GM18867 (cell line): ENCODE measurements around the gene HIBADH.
"Not testable (repeated sequence)": the region's sequence is repeated elsewhere in the genome, so short reads cannot be mapped to it uniquely, and the experiment has no call there.

Experiments used
- ATAC-seq: cut with Tn5 transposase; IDR thresholded peaks from one replicate; pipeline ENCODE4 v1.9.1; 2021; ENCODE audit warnings: mild to moderate bottlenecking, moderate library complexity; ENCODE audit not compliant: unreplicated experiment

HIBADH gene

DNA sequence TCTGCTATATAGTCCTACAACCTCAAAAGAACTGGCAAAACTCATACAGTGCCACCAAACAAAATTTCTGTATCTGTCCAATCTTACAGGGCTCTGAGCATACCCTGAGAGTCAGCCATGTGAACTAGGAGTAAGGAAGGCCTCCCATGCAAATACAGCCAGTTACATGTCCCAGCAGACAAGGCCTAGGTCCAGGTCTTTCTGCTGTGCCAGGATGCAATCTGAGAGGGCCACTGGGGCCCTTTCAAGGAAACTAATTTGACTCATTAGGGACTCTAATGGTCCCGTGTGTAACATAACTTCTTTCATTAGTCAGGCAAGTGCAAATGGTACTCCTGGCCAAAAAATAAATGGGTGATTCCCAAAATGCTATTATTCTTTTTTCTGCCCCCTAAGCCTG is 17.9 kb upstream of the HIBADH start:
- no peak for ATAC-seq

GRCh38 chr7:27678617-27679260 is 16.1 kb upstream of the HIBADH start:
- ATAC-seq: no peak

GRCh38 chr7:27677912-27678612 is 15.4 kb upstream of the HIBADH start:
- no peak for ATAC-seq

DNA sequence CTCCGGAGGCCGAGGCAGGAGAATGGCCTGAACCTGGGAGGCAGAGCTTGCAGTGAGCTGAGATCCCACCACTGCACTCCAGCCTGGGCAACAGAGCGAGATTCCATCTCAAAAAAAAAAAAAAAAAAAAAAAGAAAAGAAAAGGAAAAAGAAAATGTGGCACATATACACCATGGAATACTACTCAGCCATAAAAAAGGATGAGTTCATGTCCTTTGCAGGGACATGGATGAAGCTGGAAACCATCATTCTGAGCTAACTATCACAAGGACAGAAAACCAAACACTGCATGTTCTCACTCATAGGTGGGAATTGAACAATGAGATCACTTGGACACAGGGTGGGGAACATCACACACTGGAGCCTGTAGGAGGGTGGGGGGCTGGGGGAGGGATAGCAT is 11.4 kb upstream of the HIBADH start:
- ATAC-seq: not testable (repeated sequence)

DNA sequence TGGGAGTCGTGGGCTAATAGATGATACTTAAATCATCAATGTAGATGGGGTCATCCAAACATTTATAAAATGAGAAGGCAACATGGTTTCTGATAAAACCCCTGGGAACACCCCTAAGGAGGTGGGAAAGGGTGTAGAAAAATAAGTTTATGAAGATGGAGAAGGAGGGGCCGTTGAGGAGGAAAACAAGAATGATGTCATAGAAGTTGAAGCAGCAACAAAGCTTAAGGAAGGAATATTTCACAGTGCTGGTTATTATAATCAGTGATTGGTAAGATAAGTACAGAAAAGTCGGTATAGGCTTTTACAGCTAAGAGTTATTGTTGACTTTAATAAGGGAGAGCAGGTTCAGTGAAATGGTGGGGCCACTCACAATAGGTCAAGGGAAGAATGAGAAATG is 9.0 kb upstream of the HIBADH start:
- ATAC-seq: no peak

- no peak for ATAC-seq
These were observed 8.0 kb upstream of the HIBADH start for GRCh38 chr7:27670676-27671075.

DNA sequence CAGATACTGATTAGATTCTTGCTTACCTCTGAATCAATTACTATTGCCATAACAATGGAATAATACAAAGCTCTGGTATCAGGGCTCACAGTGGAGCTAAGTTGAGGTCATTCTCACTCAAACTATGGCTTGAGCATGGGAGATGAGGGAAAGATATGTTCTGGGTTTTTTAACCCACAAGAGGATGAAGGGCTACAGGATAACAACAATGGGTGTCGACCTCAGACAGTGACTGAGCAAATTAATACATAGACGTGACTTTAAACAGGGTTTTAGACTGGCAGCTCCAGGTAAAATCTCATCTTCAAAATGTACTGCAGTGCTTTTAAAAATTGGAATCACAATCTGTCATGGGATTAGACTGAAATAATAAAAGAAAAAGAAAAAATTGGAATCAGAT is 7.5 kb upstream of the HIBADH start:
- no peak for ATAC-seq

DNA sequence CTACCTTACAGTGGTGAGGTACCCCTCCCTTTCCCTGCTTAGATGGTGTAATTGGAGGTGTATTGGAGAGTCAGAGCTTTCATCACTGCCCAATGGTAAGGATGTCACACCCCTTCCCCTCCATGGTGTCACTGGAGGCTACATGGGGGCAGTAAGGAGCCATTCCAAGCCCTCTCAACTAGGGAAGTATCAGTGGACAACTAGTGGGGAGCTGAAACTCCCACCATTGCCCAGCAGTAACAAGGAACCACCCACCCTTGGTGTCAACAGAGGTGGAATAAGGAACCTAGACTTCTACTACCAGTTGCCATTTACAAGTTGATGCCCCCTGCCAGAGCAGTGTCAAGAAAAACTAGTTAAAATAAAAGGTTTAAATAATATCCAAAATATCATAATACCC is 2.8 kb upstream of the HIBADH start:
- no peak for ATAC-seq

- ATAC-seq: no peak
These were observed 1.3 kb upstream of the HIBADH start for GRCh38 chr7:27663989-27664331.

DNA sequence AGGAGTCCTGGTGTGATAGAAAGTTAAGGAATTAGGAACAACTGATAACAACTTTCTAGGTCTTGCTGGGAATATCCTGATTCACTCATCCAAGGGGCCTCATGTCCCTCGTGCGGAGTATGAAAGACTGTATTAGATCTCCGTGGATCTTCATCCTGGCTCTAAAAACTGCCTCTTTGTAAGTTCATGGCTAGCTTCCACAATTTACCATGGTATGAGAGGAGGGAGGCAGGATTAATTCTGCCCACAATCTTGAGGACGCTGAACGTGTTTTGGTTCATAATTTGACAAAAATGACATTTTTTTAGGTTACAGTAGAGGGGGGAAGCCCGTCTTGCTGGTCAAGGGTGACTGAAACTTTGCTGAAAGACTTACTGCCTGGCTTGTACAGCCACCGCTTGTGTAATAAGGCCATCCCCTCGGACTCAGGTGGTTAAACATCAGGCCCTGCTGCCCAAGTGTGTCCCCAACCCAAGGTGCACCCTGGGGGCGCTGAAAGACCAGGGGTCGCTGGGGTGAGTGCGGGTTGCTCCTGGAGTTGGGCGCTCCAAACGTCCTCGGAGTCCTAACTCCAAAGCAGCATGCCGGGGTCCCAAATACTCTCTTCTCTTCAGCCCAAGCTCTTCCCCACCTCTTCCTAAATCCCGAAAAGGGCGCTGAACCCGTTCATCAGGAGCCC is 733 bp downstream of the HIBADH start:
- no peak for ATAC-seq

GRCh38 chr7:27656724-27657123 is 6.0 kb downstream of the HIBADH start:
- no peak for ATAC-seq

DNA sequence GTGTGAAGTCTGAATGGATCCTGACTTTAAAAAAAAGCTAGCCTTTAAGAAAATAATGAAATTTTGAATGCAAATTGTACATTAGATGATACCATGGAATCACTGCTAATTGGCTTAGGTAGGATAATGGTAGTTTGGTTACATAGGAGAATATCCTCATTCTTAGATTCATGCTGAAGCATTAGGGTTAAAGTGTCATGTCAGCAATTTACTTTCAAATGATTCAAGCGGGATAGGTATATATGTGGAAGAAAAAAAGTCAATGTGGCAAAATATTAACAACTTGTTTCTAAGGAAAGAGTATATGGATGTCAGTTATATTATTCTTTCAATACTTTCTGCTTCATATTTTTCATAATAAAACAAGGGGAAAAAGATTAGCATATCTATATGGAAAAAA is 7.5 kb downstream of the HIBADH start:
- no peak for ATAC-seq

- no peak for ATAC-seq
These were observed 10.2 kb downstream of the HIBADH start for GRCh38 chr7:27652518-27652917.

DNA sequence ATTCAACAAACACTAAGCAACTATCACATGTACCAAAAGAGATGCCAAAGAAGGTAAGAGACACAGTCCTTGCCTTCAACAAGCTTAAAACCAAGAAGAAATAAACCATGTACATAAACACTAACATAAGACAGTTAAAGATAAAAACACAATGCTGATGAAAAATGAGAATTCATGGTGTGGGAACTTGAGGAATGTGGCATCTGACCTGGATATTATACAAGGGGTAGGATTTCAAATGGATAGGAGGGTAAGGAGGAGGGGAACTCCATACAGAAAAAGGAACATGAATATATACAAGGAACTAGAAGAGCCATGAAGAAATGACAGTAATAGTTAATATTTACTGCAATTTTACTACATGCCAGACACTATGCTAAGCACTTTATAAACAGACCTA is 11.0 kb downstream of the HIBADH start:
- no peak for ATAC-seq

- no peak for ATAC-seq
These were observed 12.4 kb downstream of the HIBADH start for GRCh38 chr7:27650283-27650682.

DNA sequence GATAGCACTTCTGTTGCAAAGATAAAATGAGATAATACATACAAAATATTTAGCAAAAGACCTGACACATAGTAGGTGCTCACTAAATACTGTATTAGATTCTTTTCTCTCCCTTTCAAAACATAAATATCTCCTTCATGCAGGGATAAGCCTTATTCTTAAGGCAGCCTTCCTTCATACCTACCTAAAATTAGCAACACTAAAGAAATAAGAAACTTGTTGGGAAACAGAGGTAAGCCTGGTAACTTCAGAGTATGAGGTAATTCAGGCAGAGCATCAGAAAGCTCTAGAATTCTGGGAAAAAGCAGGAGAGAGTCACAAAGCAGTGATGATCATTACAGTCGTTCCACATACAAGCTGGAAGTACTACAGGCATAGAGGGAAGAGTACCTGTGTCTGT is 15.2 kb downstream of the HIBADH start:
- ATAC-seq: no peak

DNA sequence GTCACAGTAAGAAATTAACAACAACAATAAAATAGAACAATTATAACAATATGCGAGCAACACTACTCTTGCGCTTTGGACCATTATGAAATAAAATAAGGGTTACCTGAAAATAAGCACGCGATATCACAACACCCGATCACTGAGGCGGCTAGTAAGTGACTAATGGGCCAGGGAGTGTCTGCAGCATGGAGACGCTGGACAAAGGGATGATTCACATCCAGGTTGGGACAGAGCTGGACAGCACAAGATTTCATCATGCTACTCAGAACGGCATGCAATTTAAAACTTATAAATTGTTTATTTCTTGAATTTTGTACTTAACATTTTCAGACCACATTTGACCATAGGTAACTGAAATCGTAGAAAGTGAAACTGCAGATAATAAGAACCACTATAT is 15.6 kb downstream of the HIBADH start:
- no peak for ATAC-seq

GRCh38 chr7:27642271-27642670 is 20.4 kb downstream of the HIBADH start:
- ATAC-seq: no peak

DNA sequence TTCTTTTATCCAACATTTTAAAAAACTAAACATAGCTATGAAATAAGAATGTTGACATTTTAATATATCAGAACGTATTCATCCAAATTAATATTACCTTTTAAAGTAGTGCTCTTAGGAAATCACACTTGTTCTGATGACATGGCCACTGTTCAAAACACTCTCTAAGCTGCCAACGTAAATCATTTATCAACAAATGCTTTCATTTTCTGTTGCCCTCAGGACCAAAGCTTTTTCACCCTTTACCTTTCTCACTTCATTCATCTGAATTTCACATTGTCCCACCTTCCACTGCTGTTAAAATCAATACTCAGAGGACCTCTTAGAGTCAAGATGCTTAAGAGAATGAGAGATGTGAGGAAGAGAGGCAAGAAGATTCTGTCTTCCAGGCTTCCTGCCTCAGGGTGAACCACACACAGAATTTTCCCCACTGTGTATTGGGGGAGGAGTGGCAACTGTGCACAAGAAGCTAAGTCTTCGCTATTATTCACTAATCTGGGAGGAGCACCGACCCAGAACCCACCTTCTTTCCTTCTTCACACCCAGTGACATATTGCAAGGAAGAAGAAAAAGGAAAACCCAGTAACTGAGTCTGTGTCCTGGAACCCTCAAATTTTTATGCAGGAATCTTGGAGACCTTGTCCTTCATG is 21.0 kb downstream of the HIBADH start:
- ATAC-seq: peak; percentile 82

- ATAC-seq: peak; percentile 14
These were observed 21.7 kb downstream of the HIBADH start for GRCh38 chr7:27640884-27641574.

DNA sequence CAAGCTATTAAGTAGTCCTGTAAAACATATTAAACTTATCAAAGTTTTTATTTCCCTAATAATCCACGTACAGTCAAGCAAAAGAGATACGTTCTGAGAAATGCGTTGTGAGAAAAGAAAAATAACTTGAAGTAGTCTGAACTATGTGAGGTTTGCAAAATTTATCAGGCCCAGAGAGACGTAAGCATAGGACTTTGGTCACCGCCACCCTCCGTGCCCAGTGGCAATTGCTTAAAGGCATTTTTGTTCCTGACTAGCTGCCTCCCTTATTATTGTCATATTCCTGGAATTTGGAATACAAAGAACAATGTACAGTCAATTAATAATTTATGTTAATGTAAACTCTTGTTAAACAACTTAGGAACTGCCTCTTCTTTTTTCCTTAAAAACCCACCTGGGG is 22.8 kb downstream of the HIBADH start:
- no peak for ATAC-seq
